Measurements from ENCODE around the gene HAX1.
"Not testable (repeated sequence)": the region's sequence is repeated elsewhere in the genome, so short reads cannot be mapped to it uniquely, and the experiment has no call there.

Gene HAX1

DNA sequence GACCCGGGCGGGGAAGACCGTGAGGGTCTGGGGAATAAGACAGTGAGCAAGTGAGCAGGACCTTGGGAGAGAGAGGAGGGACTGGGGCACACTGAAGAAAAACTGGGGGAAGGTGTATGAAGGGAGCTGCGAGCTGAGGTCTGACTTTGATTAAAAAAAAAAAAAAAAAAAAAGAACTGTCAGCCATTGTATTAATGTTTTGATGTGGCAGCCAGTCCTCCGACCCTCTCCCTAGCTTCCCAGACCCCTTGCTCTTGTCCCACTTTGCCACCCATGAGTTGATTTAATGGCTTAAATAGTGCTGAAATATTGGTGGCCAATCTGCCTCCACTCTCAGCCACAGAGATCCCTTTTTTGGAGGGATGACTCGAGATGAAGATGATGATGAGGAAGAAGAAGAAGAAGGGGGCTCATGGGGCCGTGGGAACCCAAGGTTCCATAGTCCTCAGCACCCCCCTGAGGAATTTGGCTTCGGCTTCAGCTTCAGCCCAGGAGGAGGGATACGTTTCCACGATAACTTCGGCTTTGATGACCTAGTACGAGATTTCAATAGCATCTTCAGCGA is 652 bp downstream of the HAX1 start:
- in situ Hi-C loops (cut with HindIII; ENCODE audit: low sequenced_read_pairs): no loop called here

DNA sequence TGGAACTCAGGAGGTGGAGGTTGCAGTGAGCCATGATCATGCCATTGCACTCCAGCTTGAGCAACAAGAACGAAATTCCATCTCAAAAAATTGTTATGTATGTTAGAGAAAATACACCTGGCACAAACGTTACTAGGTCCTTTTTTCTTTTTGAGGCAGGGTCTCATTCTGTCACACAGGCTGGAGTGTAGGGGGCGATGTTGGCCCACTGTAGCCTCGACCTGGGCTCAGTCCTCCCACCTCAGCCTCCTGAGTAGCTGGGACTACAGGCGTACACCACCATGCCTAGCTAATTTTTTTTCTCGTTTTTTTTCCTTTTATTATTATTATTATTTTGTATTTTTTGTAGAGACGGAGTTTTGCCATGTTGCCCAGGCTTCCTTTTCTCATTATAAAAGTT is 4.4 kb downstream of the HAX1 start:
- in situ Hi-C loops (cut with HindIII; ENCODE audit: low sequenced_read_pairs): loop anchor here (5.0 kb wide), 1 partner anchor 41 kb away; no protein-coding TSS in a partner anchor

DNA sequence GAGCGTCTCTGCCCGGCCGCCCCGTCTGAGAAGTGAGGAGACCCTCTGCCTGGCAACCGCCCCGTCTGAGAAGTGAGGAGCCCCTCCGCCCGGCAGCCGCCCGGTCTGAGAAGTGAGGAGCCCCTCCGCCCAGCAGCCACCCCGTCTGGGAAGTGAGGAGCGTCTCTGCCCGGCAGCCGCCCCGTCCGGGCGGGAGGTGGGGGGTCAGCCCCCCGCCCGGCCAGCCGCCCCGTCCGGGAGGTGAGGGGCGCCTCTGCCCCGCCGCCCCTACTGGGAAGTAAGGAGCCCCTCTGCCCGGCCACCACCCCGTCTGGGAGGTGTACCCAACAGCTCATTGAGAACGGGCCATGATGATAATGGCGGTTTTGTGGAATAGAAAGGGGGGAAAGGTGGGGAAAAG is 15.2 kb downstream of the HAX1 start:
- in situ Hi-C loops (cut with HindIII; ENCODE audit: low sequenced_read_pairs): not testable (repeated sequence)

DNA sequence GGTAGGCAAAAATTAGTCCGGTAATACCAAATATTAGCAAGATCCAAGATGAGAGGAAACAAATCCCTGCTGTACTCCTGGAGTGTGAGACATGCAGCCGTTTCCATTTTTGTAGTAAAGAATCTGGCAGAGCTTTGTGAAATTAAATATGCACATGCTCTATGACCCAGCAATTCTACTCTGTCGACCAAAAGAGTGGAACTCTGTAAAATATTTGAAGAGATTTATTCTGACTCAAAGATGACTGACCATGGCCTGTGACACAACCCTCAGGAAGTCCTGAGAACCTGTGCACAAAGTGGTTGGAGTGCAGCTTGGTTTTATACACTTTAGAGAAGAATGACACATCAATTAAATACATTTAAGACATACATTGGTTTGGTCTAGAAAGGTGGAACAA is 16.2 kb downstream of the HAX1 start:
- in situ Hi-C loops (cut with HindIII; ENCODE audit: low sequenced_read_pairs): no loop called here

DNA sequence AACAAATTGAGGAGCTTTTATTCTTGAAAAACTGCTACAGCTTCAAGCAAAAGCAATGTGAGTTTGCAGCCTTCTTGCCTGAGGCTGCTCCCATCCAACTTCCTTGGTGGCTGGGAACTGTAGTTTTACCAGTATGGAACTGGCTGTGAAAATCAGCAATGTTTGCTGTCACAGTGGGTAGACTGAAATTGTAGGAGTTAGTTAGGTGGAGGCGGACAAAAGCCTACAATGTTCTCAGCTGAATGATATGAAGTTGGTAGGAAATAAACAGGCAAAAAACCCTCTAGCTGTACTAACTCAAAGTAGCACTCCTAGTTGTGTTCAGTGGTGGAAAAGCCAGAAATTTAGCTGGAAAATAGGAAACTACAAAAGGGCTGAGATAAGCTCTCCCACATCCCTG is 18.5 kb downstream of the HAX1 start:
- in situ Hi-C loops (cut with HindIII; ENCODE audit: low sequenced_read_pairs): no loop called here

DNA sequence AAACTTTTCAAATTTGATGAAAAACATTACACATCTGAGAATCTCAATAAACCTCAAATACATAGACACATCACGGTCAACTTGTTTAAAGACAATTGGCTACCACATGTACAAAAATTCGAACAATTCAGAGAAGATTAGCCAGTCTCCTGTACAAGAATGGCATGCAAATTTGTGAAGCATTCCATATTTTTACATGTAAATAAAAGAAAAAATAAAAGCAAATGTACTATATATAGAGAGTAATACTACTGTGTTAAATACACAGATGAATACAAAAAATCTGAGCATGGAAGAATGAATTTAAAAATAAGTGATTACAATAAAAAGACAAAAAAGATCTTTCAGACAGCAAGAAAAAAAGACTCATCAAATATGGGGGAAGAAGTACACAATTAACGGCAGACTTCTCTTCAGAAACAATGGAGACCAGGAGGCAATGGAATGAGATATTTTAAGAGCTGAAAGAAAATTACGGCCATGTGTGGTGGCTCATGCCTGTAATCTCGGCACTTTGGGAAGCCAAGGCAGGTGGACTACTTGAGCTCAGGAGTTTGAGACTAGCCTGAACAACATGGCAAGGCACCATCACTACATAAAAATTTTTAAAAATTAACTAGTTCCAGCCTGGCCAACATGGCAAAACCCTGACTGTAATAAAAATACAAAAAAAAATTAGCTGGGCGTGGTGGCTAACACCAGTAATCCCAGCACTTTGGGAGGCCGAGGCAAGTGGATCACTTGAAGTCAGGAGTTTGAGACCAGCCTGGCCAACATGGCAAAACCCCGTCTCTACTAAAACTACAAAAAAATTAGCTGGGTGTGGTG is 23.2 kb downstream of the HAX1 start:
- in situ Hi-C loops (cut with HindIII; ENCODE audit: low sequenced_read_pairs): no loop called here

DNA sequence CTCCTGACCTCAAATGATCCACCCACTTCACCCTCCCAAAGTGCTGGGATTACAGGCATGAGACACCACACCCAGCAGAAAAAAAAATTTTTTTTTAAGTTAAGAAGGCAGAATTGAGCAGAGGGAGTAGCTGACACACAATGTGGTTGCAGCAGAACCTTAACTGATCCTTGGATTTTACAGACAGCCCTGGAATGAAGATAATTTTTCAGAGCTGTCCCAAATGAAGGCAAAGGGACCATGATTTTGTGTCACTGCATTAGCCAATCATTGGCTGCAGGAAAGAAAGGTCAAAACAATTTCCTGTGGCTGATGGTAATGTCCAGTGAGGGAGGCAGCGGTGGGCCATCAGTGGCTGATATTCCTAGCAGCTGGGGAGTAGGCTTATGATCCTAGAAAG is 29.2 kb downstream of the HAX1 start:
- in situ Hi-C loops (cut with HindIII; ENCODE audit: low sequenced_read_pairs): no loop called here

DNA sequence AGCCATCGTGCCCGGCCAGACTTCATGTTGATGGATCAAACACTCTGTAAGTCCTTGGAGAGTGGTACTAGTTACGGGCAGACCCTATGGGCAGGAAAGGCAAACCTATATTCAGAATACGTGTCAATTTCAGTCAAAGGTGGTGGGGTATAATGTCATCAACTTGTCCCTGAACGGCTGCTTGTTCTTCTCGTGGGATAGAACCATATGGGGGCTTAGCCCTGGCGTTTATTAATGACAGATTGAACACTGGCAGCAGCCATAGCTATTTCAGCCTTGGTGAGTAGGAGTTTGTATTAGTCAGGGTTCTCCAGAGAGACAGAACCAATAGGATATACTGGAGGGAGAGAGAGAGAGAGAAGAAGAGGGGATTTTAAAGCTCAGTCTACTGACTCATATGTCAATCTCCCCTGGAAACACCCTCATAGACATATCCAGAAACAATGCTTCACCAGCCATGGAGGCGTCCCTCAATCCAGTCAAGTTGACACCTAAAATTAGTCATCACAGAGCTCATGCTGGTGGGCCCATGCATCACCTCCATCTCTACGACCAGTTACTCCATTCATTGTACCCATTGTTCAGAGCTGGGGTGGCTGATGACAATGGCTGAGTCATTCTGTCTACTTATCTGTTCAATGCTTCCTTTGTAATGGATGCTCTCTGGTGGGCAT is 32.4 kb downstream of the HAX1 start:
- in situ Hi-C loops (cut with HindIII; ENCODE audit: low sequenced_read_pairs): no loop called here

DNA sequence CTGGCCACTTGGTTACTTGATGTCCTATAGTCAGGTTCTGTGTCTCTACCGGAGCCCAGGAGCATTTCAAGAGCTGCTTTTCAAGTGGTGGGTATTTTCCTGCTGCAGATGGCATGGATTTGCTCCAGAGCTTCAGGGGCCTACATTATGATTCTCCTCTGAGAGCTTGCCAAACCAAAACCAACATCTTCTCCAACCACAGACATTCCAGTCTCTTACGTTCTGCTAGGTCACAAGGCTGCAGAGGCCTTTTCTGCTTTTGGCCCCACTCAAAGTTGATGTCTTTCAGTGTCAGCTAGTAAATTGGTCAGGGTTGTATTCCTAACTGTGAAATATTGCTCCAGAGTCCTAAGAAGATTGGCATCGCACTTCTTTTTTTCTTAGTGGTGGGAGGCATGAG is 33.7 kb downstream of the HAX1 start:
- in situ Hi-C loops (cut with HindIII; ENCODE audit: low sequenced_read_pairs): no loop called here

DNA sequence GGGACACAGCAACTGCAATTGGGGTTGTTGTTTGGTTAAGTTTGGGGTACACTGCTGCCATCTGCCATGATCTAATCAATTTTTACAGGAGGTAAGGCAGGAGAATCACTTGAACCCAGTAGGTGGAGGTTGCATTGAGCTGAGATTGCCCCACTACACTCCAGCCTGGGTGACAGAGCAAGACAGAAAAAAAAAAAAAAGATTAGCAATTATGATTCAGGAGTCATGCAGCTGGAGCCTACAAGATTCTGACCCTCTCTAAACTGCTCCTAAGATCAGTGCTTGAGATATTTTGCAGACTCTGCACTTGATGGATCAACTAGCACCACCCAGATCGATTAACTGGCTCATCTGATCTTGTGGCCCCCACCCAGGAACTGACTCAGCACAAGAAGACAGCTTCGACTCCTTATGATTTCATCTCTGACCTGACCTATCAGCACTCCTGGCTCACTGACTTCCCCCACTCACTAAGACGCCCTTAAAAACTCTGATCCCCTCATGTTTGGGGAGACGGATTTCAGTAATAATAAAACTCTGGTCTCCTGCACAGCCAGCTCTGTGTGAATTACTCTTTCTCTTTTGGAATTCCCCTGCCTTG is 35.3 kb downstream of the HAX1 start:
- in situ Hi-C loops (cut with HindIII; ENCODE audit: low sequenced_read_pairs): not testable (repeated sequence)

DNA sequence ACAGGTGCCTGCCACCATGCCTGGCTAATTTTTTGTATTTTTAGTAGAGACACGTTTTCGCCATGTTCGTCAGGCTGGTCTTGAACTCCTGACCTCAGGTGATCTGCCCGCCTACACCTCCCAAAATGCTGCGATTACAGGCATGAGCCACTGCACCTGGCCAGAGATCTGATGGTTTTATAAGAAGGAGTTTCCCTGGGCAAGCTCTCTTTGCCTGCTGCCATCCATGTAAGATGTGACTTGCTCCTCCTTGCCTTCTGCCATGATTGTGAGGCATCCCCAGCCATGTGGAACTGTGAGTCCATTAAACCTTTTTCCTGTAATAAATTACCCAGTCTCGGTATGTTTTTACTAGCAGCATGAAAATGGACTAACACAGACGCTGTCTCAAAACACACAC is 36.7 kb downstream of the HAX1 start:
- in situ Hi-C loops (cut with HindIII; ENCODE audit: low sequenced_read_pairs): not testable (repeated sequence)

DNA sequence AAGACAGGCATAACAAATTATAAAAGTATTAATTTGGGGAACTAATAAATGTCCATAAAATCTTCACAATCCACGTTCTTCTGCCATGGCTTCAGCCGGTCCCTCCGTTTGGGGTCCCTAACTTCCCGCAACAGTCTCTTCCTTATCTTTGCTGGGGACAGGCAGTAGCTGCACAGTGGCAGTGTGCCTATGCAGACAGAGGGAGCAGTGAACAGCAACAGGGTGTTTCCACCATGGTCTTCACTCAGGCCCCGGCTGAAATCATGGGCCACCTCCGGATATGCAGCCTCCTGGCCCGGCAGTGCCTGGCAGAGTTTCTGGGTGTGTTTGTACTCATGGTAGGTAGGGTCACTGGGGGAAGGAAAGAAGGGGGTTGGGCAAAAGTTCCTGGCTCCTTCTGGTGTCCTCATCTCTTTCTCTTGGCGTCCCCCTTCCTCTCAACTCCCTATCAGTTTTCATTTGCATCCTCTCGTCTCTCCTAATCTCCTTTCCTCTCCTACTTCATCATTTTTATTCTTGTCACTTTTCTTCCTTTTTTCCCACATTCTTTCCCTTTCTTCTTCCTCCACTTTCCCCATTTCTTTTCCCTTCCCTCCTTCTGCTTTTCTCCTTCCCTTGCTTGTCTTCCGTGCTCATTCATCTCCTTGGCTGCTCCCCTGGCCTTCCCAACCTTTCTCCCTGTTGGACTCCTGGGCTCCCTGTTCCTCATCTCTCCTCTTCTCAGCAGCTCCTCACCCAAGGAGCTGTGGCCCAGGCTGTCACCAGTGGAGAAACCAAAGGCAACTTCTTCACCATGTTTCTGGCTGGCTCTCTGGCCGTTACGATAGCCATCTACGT is 40.0 kb downstream of the HAX1 start:
- in situ Hi-C loops (cut with HindIII; ENCODE audit: low sequenced_read_pairs): not testable (repeated sequence)

DNA sequence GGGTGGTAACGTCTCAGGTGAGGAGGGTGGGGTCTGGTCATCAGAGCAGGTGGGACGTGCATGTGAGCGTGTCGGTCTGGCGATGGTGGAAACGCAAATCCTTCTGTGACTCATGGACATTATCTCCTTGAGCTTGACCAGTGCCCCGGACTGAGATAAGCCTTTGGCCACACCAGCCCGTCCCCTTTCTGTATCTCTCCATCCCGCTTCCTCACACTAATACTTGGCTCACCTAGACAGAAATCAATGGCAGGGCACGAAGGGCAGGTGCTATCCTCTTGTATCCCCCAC is 40.6 kb downstream of the HAX1 start:
- in situ Hi-C loops (cut with HindIII; ENCODE audit: low sequenced_read_pairs): no loop called here

DNA sequence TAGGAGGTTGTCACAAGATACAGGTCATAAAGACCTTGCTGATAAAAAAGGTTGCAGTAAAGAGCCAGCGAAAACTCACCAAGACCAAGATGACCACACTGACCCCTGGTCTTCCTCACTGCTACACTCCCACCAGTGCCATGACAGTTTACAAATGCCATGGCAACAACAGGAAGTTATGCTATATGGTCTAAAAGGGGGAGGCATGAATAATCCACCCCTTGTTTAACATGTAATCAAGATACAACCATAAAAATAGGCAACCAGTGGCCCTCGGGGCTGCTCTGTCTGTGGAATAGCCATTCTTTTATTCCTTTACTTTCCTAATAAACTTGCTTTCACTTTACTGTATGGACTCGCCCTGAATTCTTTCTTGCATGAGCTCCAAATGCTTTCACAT is 41.8 kb downstream of the HAX1 start:
- in situ Hi-C loops (cut with HindIII; ENCODE audit: low sequenced_read_pairs): not testable (repeated sequence)

DNA sequence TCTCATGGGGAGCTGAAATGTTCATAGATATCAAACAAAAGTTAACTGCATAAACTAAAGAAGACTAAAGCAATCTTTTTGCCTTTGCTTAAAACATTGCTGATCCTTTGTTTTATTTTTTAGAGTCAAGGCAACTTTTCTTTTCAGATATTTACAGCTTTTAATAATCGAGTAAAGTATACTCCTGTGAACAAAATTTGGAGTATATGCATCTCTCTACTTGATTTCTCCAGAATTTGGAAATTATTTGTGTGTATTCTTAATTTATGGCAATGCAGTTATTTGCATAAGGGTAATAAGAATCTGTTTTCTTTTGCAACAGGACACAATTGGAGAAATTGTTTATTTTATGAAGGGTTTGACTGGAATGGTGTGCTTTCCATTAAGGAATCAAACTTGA is 44.3 kb downstream of the HAX1 start:
- in situ Hi-C loops (cut with HindIII; ENCODE audit: low sequenced_read_pairs): loop anchor here (5.0 kb wide), 1 partner anchor 39 kb away; no protein-coding TSS in a partner anchor

DNA sequence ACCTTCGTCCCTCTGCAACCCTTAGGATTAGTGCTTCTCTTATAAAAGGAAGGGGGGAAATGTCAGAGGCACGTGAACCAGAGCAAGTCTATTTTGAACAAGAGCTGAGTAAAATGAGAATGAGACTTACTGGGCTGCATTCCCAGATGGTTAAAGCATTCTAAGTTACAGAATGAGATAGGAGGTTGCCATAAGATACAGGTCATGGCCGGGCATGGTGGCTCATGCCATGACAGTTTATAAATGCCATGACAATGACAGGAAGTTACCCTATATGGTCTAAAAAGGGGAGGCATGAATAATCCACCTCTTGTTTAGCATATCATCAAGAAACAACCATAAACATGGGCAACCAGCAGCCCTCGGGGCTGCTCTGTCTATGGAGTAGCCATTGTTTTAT is 46.0 kb downstream of the HAX1 start:
- in situ Hi-C loops (cut with HindIII; ENCODE audit: low sequenced_read_pairs): loop anchor here (5.0 kb wide), 1 partner anchor 41 kb away; no protein-coding TSS in a partner anchor

DNA sequence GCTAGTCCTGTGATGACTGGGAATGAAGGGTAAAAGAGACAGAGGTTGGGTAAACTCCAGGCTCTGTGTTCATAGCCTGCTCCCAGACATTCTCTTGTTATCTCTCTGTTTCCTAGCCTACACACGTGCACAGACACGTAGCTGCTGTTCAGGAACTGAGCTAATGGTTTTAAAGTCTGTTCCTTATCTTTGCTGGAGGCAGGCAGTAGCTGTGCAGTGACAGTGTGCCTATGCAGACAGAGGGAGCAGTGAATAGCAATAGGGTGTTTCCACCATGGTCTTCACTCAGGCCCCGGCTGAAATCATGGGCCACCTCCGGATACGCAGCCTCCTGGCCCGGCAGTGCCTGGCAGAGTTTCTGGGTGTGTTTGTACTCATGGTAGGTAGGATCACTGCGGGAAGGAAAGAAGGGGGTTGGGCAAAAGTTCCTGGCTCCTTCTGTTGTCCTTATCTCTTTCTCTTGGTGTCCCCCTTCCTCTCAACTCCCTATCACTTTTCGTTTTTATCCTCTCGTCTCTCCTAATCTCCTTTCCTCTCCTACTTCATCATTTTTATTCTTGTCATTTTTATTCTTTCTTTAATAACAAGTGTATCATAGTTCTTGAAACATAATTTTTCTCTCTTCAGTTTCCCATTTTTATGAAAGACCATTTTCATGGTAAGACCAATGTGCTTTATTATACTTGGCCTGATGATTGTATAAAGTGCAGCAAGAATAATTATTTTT is 48.6 kb downstream of the HAX1 start, which contains the start of gene AQP10:
TSS of gene AQP10 (plus strand) at position 212 of the 727 bp plus-strand sequence. CDS start at position 275, 63 bp downstream.
- in situ Hi-C loops (cut with HindIII; ENCODE audit: low sequenced_read_pairs): no loop called here

DNA sequence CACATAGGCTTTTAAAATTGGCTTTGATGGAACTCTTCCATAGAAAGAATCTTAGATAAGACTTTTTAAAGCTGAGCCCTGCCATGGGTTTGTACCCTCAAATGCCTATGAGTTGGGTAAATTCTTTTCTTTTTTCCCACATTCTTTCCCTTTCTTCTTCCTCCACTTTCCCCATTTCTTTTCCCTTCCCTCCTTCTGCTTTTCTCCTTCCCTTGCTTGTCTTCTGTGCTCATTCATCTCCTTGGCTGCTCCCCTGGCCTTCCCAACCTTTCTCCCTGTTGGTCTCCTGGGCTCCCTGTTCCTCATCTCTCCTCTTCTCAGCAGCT is 49.1 kb downstream of the HAX1 start:
- in situ Hi-C loops (cut with HindIII; ENCODE audit: low sequenced_read_pairs): not testable (repeated sequence)

DNA sequence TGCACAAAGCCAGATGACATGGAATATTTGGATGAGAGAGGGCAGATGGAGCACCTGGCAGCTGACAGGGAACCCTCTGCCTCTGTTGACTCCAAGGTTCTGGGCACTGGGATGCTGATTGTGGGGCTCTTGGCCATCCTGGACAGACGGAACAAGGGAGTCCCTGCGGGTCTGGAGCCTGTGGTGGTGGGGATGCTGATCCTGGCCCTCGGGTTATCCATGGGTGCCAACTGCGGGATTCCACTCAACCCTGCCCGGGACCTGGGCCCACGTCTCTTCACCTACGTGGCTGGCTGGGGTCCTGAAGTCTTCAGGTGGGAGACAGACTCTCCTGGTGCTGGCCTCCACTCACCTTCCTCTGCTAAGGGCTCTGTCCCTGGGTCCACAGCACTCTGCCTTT is 51.1 kb downstream of the HAX1 start:
- in situ Hi-C loops (cut with HindIII; ENCODE audit: low sequenced_read_pairs): no loop called here

DNA sequence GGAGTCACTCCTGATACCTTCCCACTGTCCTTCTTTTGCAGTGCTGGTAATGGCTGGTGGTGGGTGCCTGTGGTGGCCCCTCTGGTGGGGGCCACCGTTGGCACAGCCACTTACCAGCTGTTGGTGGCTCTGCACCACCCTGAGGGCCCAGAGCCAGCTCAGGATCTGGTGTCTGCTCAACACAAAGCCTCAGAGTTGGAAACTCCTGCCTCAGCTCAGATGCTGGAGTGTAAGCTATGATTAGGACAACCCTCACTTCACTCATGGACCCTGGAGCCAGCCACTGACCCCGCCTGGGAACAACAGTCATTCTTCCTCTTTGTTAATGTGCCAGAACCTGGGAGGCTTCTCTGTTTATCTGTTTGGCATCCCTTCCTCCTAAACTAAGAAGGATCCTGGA is 51.8 kb downstream of the HAX1 start:
- in situ Hi-C loops (cut with HindIII; ENCODE audit: low sequenced_read_pairs): no loop called here
